ENCODE data around the gene DGLUCY. TPM values are rescaled to one million over a fixed set of nuclear protein-coding genes. Genes with fewer than 3 reads are reported as not detected.

DGLUCY gene
- total and polyA plus RNA-seq, 2 experiments from 2014 or later = 15.2 to 15.7 TPM

DNA sequence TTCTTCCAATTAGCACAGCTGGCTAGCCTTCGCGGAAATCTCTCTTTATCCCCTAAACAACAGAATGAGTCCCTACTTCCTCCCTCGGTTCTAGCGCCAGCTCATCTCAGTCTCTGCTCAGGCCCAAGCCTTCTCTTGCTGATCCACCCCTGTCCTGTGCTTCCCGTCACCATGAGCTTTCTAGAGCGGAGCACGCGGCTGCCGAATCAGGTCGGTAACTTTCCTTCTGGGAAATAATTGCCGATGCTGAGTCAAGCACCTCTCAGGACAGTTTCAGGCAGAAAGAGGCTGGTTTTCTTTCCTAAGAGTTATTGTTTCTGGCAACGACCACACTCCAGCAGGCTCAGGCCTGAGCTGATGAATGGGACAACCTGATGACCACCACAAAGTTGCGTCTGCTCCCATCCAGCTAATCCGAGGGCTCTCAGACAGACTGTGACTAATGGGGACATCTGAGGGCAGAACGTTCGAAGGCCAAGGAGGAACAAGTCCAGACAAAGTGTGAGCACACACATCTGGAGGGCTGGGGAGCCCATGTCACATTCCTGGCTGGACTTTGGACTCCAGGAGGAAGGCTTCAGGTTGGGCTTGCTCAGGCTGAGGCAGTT lies 144.2 kb downstream of the DGLUCY start:
- WGBS, 2 experiments (ENCODE audit: low coverage in 1 of 2, low lambda C conversion rate in 2 of 2, missing lambda C conversion rate in 2 of 2) = 34 to 44% methylated on average over 16 of the region's 16 CpGs
- peak; percentile 82 for DNase-seq
- in situ Hi-C loops (cut with MboI) = no loop called here

DNA sequence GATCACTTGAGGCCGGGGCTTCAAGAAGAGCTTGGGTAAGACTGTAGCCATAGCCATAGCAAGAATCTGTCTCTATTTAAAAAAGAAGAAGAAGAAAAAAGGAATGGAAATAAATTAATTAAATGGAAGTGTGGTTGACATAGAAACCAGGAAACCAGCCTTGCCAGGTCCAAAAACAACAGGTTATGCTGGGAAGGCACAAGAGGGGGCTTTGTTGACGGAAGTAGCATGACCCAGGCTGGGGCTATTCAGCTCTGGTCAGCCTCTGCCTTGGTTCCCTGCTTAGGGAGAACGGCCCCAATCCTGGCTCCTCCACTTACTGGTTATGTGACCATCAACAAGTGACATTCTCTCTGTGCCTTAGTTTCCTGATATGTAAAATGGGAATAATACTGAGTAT lies 145.0 kb downstream of the DGLUCY start:
- Histone ChIP-seq H3F3A (ENCODE audit: insufficient read depth) (peaks cover 29% of the 10 kb centered on the region), H3K27ac (peak overlapping the region; percentile 70), H3K36me3 (ENCODE audit: low read depth) (no peaks in the 10 kb centered on the region), H3K27me3 (replicated peaks; ENCODE audit: insufficient read depth) (no peaks in the 10 kb centered on the region), H2AFZ (no peak overlapping the region), H3K79me2 (ENCODE audit: insufficient read depth) (no peaks in the 10 kb centered on the region), H4K20me1 (ENCODE audit: insufficient read depth) (no peaks in the 10 kb centered on the region), H3K9ac (peak overlapping the region; percentile 43; the same call in 1 of the 2 replicates), H3K4me1 (ENCODE audit: insufficient read depth) (peaks cover 11% of the 10 kb centered on the region; the same call in 1 of the 2 replicates), H3K4me3 (no peak overlapping the region), H3K9me2 (ENCODE audit: insufficient read depth) (no peaks in the 10 kb centered on the region), H3K4me2 (ENCODE audit: unreplicated experiment) (no peak overlapping the region), H3K9me3 (ENCODE audit: low read depth) (no peaks in the 10 kb centered on the region)
- no peak for TF ChIP-seq EZH2phosphoT487 (IDR thresholded peaks at IDR 0.05; ENCODE audit: insufficient read depth, low read depth)
- TF ChIP-seq EZH2 (IDR thresholded peaks at IDR 0.05; ENCODE audit: insufficient read depth, poor library complexity, severe bottlenecking) = no peak
- WGBS, 2 experiments (ENCODE audit: low coverage in 1 of 2, low lambda C conversion rate in 2 of 2, missing lambda C conversion rate in 2 of 2) = 96 to 100% methylated on average over 3 of the region's 3 CpGs
- DNase-seq = no peak
- in situ Hi-C loops (cut with MboI) = no loop called here

More for the DNA sequence above, 144.2 kb downstream of the DGLUCY start:
- H3K4me2 ChIP-seq (ENCODE audit: unreplicated experiment) = no peak overlapping the region
- no peaks in the 10 kb centered on the region for H3K9me2 ChIP-seq (ENCODE audit: insufficient read depth)
- no peaks in the 10 kb centered on the region for H3K79me2 ChIP-seq (ENCODE audit: insufficient read depth)
- H3K4me3 ChIP-seq = no peak overlapping the region
- peaks cover 29% of the 10 kb centered on the region for H3F3A ChIP-seq (ENCODE audit: insufficient read depth)
- H3K27me3 ChIP-seq (replicated peaks; ENCODE audit: insufficient read depth) = no peaks in the 10 kb centered on the region
- H3K36me3 ChIP-seq (ENCODE audit: low read depth) = no peaks in the 10 kb centered on the region
- TF ChIP-seq EZH2phosphoT487 (IDR thresholded peaks at IDR 0.05; ENCODE audit: insufficient read depth, low read depth) = no peak
- TF ChIP-seq EZH2 (IDR thresholded peaks at IDR 0.05; ENCODE audit: insufficient read depth, poor library complexity, severe bottlenecking) = no peak
- no peaks in the 10 kb centered on the region for H3K9me3 ChIP-seq (ENCODE audit: low read depth)
- H2AFZ ChIP-seq = peak overlapping the region; percentile 53
- peak overlapping the region; percentile 70 for H3K27ac ChIP-seq
- H3K4me1 ChIP-seq (ENCODE audit: insufficient read depth) = peaks cover 11% of the 10 kb centered on the region; the same call in 1 of the 2 replicates
- peak overlapping the region; percentile 43 for H3K9ac ChIP-seq
- no peaks in the 10 kb centered on the region for H4K20me1 ChIP-seq (ENCODE audit: insufficient read depth)

DNA sequence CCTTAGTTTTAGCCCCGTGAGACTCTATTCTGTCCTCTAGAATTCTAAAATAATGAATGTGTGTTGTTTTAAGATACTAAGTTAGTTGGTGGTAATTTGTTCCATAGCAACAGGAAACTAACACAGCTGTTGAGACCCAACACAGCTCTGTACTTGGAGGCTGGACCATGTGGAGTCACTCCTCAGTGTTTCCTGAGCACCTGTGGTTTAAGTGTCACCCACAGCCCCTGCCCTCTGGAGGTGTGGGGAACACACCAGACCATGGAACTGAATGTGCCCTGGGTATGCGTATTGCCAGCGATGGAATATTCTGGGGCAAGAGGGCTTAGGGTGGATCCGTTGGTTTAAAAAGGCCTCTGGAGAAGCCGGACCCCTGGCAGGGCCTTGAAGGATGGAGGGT lies 147.2 kb downstream of the DGLUCY start:
- DNase-seq = no peak
- Histone ChIP-seq H3F3A (ENCODE audit: insufficient read depth) (peaks cover 26% of the 10 kb centered on the region), H3K27ac (no peak overlapping the region), H3K79me2 (ENCODE audit: insufficient read depth) (no peaks in the 10 kb centered on the region), H3K4me1 (ENCODE audit: insufficient read depth) (peaks cover 11% of the 10 kb centered on the region; the same call in 1 of the 2 replicates), H3K9me2 (ENCODE audit: insufficient read depth) (no peaks in the 10 kb centered on the region), H2AFZ (no peak overlapping the region), H3K9me3 (ENCODE audit: low read depth) (no peaks in the 10 kb centered on the region), H3K4me2 (ENCODE audit: unreplicated experiment) (no peak overlapping the region), H3K9ac (no peak overlapping the region), H3K4me3 (no peak overlapping the region), H4K20me1 (ENCODE audit: insufficient read depth) (no peaks in the 10 kb centered on the region), H3K36me3 (ENCODE audit: low read depth) (no peaks in the 10 kb centered on the region), H3K27me3 (replicated peaks; ENCODE audit: insufficient read depth) (no peaks in the 10 kb centered on the region)
- in situ Hi-C loops (cut with MboI) = no loop called here
- WGBS, 2 experiments (ENCODE audit: low coverage in 1 of 2, low lambda C conversion rate in 2 of 2, missing lambda C conversion rate in 2 of 2) = 96 to 98% methylated on average over 5 of the region's 5 CpGs
- no peak for TF ChIP-seq EZH2phosphoT487 (IDR thresholded peaks at IDR 0.05; ENCODE audit: insufficient read depth, low read depth)

DNA sequence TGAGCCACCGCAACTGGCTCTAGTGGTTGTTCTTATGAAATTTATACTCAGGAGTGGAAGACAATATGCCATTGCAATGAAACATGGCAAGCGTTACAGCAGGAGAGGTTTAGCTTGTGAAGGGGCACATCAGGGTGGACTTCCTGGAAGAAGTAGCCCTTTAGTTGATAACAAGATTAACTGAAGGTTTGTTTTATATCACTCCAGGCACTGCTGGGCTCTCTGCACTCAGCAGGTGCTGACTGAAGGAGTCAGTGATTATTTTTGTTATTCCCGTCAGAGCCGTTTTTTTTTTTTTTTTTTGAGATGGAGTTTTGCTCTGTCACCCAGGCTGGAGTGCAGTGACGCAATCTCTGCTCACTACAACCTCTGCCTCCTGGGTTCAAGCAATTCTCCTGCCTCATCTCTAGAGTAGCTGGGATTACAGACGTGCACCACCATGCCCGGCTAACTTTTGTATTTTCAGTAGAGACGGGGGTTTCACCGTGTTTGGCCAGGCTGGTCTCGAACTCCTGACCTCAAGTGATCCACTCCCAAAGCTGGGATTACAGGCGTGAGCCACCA lies 148.2 kb downstream of the DGLUCY start:
- Histone ChIP-seq H3K9ac (no peak overlapping the region), H3K27ac (no peak overlapping the region), H3K9me3 (ENCODE audit: low read depth) (no peaks in the 10 kb centered on the region), H3K4me3 (no peak overlapping the region), H3K4me2 (ENCODE audit: unreplicated experiment) (no peak overlapping the region), H3K79me2 (ENCODE audit: insufficient read depth) (no peaks in the 10 kb centered on the region), H4K20me1 (ENCODE audit: insufficient read depth) (no peaks in the 10 kb centered on the region), H3K36me3 (ENCODE audit: low read depth) (no peaks in the 10 kb centered on the region), H3K4me1 (ENCODE audit: insufficient read depth) (peaks cover 11% of the 10 kb centered on the region; the same call in 1 of the 2 replicates), H3K9me2 (ENCODE audit: insufficient read depth) (no peaks in the 10 kb centered on the region), H3K27me3 (replicated peaks; ENCODE audit: insufficient read depth) (no peaks in the 10 kb centered on the region), H2AFZ (no peak overlapping the region), H3F3A (ENCODE audit: insufficient read depth) (peaks cover 19% of the 10 kb centered on the region)
- in situ Hi-C loops (cut with MboI) = no loop called here
- 91 to 97% methylated on average over 11 of the region's 11 CpGs for WGBS, 2 experiments (ENCODE audit: low coverage in 1 of 2, low lambda C conversion rate in 2 of 2, missing lambda C conversion rate in 2 of 2)
- DNase-seq = no peak
- TF ChIP-seq EZH2phosphoT487 (IDR thresholded peaks at IDR 0.05; ENCODE audit: insufficient read depth, low read depth) = no peak
- no peak for TF ChIP-seq EZH2 (IDR thresholded peaks at IDR 0.05; ENCODE audit: insufficient read depth, poor library complexity, severe bottlenecking)

Measured in GM23248 (cell line).